ENCODE data around the gene AOPEP. TPM values are rescaled to one million over a fixed set of nuclear protein-coding genes. Genes with fewer than 3 reads are reported as not detected.

Gene AOPEP
- total RNA-seq, 1 experiment from 2014 or later, result 15.0 TPM

GRCh38 chr9:95074632-95075031 lies 348.1 kb downstream of the AOPEP start:
- DNase-seq, result peak; percentile 20
- H4K20me1 ChIP-seq (ENCODE audit: control insufficient read depth, insufficient read depth, insufficient read length), result no peaks in the 10 kb centered on the region
- no peaks in the 10 kb centered on the region for H3K23me2 ChIP-seq (ENCODE audit: insufficient read length, low read depth, low read length, poor library complexity, severe bottlenecking)
- H3K36me3 Mint-ChIP-seq (ENCODE audit: insufficient read depth in 1 of 3, low read depth in 3 of 3), result no peaks in the 10 kb centered on the region
- no peaks in the 10 kb centered on the region for H3K27me3 Mint-ChIP-seq (ENCODE audit: low read depth)
- no peaks in the 10 kb centered on the region for H3K9me3 ChIP-seq (ENCODE audit: control insufficient read depth, low read depth, low read length)
- no peak for TF ChIP-seq CTCF (conservative IDR thresholded peaks at IDR 0.05)
- peaks cover 21 to 25% of the 10 kb centered on the region in 2 experiments for H3K4me1 Mint-ChIP-seq
- H4K8ac ChIP-seq (replicated peaks; ENCODE audit: insufficient read length, low read depth, low read length), result no peak overlapping the region
- no peak overlapping the region for H2BK20ac ChIP-seq (ENCODE audit: low read depth, low read length, poor library complexity, severe bottlenecking)
- H3K4me2 ChIP-seq (ENCODE audit: insufficient read depth, insufficient read length, low read length), result no peak overlapping the region
- no peak overlapping the region for H3K23ac ChIP-seq (ENCODE audit: insufficient read length, low read depth, low read length)
- H3T11ph ChIP-seq (ENCODE audit: low read length), result no peak overlapping the region
- H2BK120ac ChIP-seq (ENCODE audit: low read depth, low read length, poor library complexity, severe bottlenecking), result no peak overlapping the region
- H4K5ac ChIP-seq (ENCODE audit: insufficient read length, low read depth, low read length), result no peak overlapping the region
- no peak overlapping the region for H3K18ac ChIP-seq (ENCODE audit: insufficient read length, low read depth, low read length)
- no peak overlapping the region for H3K27ac Mint-ChIP-seq
- H2BK5ac ChIP-seq (ENCODE audit: insufficient read length, low read length), result no peak overlapping the region
- H2AK5ac ChIP-seq (ENCODE audit: insufficient read length, low read length), result no peak overlapping the region
- H3K27ac ChIP-seq (ENCODE audit: insufficient read length, low read depth, low read length), result no peak overlapping the region
- H2AFZ ChIP-seq (ENCODE audit: low read length), result no peak overlapping the region
- H3K9me3 Mint-ChIP-seq, result no peaks in the 10 kb centered on the region
- WGBS (ENCODE audit: extremely low coverage, insufficient read length, low lambda C conversion rate), result no CpG with 5 or more reads among the region's 9 CpGs
- no peak overlapping the region for H3K4me3 Mint-ChIP-seq
- H3K79me1 ChIP-seq (ENCODE audit: insufficient read depth, low read depth, low read length, poor library complexity, severe bottlenecking), result no peaks in the 10 kb centered on the region
- no peak overlapping the region; the same call in 1 of the 2 replicates for H3K14ac ChIP-seq (ENCODE audit: insufficient read depth, low read length)
- no peak overlapping the region for H4K91ac ChIP-seq (ENCODE audit: insufficient read length, low read depth, low read length)
- H2BK12ac ChIP-seq (ENCODE audit: insufficient read length, low read depth, low read length), result no peak overlapping the region
- H3K79me2 ChIP-seq (ENCODE audit: insufficient read depth, low read length), result no peaks in the 10 kb centered on the region
- no peak overlapping the region for H2BK15ac ChIP-seq (ENCODE audit: low read depth, low read length)
- H3K9ac ChIP-seq (ENCODE audit: extremely low read depth, insufficient read length, low read length), result no peak overlapping the region
- H3K4ac ChIP-seq (ENCODE audit: low read depth, low read length), result no peak overlapping the region
- H3K56ac ChIP-seq (ENCODE audit: insufficient read length, low read depth, low read length), result no peak overlapping the region
- no peaks in the 10 kb centered on the region for H3K27me3 ChIP-seq (ENCODE audit: insufficient read depth, low read length)
- no peaks in the 10 kb centered on the region for H3K4me1 ChIP-seq (ENCODE audit: insufficient read depth, low read length)
